ENCODE data around the gene CD3E.

CD3E gene

DNA sequence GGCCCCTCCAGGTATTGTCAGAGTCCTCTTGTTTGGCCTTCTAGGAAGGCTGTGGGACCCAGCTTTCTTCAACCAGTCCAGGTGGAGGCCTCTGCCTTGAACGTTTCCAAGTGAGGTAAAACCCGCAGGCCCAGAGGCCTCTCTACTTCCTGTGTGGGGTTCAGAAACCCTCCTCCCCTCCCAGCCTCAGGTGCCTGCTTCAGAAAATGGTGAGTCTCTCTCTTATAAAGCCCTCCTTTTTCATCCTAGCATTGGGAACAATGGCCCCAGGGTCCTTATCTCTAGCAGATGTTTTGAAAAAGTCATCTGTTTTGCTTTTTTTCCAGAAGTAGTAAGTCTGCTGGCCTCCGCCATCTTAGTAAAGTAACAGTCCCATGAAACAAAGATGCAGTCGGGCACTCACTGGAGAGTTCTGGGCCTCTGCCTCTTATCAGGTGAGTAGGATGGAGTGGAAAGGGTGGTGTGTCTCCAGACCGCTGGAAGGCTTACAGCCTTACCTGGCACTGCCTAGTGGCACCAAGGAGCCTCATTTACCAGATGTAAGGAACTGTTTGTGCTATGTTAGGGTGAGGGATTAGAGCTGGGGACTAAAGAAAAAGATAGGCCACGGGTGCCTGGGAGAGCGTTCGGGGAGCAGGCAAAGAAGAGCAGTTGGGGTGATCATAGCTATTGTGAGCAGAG is at the start of gene CD3E:
TSS of gene CD3E (plus strand) at position 163 of the 681 bp plus-strand sequence. CDS start at position 386, 223 bp downstream.
- no peak for DNase-seq

DNA sequence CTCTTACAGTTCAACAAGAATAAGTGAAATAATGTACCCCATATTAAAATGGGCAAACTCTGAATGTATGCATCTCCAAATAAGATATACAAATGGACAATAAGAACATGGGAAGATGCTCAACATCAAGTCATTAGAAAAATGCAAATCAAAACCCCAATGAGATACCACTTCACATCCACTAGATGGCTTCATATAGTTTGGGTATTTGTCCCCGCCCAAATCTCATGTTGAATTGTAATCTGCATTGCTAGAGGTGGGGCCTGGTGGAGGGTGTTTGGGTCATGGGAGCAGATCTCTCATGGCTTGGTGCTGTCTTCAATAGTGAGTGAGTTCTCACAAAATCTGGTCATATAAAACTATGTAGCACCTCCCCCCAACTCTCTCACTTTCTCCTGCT is 46.1 kb upstream of the CD3E start:
- DNase-seq: no peak

DNA sequence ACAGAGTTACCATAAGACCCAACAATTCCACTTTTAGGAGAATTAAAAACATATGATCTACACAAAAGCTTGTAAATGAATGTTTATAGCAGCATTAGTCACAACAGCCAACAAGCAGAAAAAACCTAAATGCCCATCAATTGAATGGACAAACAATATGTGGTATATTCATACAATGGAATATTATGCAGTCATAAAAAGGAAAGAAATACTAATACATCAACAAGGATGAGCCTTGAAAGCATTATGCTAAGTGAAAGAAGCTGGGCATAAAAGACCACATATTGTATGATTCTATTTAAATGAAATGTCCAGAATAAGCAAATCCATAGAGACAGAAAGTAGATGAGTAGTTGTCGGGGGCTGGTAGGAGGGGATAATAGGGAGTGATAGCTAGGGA is 45.4 kb upstream of the CD3E start:
- DNase-seq: no peak

DNA sequence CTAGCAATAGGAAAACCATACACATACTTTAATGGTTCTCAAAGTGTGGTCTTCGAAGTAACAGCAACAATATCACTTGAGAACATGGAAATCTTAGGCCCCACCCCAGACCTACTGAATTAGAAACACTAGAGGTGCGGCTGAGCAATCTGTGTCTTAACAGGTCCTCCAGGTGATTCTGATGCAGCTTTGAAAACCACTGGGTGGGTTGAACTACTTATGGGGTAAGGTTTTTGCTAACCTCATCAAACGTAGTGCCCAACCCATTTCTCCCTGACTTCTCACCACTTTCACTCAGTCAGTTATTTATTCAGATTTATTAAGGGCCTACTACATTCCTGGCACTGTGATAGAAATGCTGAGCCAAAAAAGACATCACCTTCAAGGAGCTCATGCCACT is 44.2 kb upstream of the CD3E start:
- no peak for DNase-seq

DNA sequence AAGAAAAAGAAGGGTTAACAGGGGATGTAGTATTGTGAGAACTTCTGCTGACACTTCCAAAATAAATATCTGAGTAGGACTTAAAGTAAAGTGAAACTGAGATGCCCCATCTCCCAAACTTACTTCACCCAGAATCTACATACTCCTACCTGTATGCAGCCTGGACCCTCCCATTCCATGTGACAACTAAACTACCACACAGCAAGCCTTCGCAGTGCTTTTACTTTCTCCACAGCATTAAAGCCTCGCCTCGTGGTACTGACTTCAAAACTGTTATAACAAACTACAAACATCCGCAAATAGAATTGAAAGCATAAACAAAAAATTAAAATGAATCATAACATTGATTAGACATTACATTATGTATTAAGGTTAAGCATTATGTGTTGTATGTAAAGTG is 41.4 kb upstream of the CD3E start:
- DNase-seq: no peak

DNA sequence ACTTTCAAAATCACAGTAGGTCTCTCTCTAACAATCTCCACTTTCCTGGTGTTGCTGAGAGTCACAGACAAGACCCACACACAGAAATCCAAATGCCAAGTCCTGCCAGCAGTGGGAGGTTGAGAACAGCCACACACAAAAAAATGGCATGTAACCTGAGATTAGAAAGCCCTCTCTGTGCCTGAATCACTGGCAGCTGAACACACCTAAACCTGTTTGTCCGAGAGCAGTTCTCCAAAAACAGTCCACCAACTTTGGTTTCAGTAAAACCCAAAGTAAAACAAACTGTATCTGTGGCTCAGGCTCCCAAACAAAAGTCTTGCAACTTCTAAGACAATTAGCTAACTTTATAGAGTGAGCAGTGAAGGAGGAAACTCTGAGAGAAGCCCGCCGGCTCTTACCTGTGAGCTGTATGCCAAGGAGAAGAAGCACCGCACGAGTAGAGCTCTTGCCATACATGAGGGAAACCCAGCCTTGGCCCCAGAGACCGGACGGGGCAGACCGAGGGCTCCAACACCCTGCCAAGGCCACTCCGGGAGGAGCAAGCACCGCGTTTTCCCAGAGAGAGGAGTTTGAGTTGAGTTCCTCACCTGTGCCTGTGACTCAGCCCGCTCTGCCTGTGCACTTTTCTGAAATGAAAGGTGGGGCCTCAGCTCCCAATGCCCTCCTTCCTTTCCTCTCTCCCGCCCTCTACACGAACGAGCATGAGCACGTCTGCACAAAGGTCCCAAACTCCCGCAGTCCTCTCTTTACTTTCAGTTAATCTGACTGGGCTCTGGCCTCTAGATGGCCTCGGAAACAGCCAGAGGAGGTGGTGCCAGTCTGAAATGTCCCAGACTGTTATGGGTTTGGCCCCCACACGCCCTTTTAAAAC is 40.6 kb upstream of the CD3E start, which contains the start of gene MPZL2:
TSS of gene MPZL2 (minus strand) at position 603 of the 874 bp plus-strand sequence. CDS start at position 459, 144 bp downstream.
- DNase-seq: peak; percentile 39

DNA sequence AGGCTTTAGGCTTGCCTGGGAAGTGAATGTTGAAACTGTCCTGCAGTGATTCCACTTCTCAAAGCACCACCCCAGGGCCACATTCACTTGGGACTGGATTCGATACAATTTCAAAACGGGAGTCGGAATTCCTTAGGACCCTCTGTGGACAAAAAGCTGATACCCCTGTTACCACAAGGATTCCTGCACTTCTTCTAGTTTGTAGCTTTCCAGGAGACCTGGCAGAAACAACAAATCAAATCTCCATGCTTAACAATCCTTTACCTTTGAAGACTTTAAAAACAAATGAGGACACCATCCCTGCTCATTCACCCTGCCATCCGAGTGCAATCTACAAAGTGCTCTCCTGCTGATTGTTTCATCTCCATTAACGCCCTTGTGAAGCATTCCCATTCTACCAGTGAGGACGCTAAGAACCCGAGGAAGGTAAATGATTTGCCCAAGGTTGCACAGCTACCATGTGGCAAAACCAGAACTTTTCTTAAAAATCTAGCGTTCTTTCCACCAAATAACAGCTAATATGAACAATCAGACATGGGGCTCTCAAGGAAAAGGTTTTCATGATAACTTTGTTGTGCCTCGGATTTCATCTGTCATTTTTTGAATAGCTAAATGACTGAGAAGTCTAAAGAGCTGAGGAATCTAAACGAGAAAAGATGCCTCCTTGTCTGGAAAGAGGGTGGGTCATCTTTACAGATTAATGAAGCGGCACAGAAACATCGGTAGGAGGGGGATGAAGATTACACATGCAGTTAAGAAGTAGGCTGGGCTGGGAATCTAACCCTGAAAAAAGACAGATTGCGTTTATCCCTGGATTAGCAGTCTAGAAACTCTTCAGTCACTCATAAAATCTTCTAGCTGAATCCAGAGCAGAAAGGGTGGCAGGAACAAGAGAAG is 39.7 kb upstream of the CD3E start:
- DNase-seq: no peak

DNA sequence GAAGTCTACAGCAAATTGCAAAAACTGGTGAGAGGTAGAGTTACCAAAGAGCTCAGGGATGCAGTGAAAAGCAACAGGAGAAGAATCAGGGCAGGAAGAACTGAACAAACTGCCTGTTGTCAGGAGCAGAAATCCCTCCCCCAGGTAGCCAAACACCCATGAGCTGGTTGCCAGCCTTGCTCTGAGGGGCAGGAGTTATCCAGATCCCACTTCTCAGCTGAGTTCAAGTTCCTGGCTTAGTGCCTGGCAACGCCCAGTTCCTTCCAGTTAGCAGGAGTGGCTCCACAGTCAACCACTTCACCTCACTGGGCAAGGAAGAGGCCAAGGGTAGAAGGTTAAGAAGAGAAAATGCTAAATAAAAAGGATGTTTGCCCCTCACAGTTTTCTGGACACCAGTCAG is 38.6 kb upstream of the CD3E start:
- no peak for DNase-seq

DNA sequence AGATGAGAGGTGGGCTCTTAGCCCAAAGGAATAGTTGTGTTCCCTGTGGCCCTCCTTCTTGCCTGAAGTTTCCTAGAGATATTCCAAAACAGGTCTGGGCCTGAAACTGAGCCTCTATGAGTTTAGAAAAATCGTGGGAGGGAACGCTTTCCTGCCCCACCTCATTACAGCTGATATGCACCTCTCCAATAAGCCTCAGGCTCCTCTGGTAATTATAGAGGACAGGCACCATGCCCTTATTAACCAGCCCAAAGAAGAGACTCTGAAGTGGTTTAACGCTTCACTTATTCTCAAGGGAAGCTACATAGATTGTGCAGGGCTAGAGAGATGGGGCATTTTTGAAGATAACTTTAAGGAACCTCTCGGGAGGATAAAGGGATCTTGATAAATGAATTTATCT is 37.0 kb upstream of the CD3E start:
- no peak for DNase-seq

DNA sequence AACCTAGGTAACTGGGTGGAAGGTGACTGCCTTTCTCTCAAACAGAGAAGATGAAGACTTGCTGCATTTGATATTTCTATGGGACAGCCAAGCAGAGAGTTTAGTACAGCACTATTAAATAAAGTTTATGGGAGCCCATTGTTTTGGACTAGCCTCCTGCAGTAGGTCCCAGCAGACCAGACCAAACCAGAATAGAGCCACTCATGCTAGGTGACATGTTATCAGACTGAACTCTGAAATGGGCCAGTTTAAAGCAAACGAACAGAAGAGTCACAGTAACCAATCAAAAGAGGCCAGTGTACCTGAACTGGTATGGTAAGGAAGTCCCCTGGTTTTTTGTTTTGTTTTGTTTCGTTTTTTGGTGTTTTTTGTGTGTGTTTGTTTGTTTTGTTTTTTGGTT is 32.5 kb upstream of the CD3E start:
- no peak for DNase-seq

DNA sequence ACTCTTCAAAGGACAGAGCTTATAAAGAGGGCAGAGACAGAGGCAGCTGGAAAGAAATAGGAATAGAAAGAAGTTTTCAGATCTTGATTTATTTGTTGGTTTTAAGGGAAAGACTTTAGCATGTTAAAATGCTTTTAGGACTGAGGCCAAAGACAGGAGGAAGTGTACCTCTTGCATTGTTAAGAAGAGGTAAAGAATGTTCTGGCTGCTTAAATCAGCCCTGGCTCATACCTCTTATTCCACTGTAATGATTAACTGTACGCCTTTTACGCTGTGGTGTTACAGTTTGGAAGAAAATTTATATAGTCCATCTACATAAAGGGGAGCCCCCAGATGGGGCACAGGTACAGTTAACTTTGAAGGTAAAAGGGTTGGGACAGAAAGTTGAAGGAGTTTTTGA is 30.3 kb upstream of the CD3E start:
- DNase-seq: no peak

DNA sequence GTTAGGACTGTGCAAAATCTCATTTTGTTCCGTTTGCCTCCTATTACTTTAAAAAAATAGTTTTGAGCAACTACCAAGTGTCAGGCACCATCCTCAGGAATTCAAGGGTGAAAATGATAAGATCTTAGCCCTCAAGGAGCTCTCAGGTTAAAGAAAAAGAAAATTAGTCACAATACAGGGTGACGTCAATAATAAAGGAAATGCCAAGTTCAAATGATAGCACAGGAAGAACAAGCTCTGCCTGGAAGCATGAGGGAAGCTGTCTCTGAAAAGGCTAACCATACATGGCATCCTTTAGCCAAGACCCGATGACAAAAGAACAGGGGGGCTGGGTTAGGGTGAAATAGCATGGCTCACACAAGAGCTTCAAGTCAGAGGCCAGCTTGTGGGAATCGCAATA is 29.4 kb upstream of the CD3E start:
- DNase-seq: no peak

DNA sequence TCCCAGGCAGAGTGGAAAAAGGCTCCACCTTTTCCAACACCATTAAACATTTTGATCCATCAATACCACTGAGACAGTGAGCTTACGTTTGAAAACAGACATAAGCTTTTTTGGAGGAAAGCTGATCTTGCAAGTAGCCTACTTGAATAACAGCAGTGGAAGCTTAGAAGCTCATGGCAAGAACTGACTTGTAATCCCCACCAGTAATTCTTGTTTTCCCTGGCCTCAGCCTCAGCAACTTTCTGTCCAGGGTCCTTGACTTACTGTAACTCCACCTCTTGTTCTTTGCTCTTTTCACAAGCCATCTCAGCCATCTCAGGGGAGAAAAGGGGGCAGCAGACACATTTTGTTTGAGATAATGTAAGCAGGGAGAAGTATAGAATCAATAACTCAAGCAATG is 28.1 kb upstream of the CD3E start:
- no peak for DNase-seq

DNA sequence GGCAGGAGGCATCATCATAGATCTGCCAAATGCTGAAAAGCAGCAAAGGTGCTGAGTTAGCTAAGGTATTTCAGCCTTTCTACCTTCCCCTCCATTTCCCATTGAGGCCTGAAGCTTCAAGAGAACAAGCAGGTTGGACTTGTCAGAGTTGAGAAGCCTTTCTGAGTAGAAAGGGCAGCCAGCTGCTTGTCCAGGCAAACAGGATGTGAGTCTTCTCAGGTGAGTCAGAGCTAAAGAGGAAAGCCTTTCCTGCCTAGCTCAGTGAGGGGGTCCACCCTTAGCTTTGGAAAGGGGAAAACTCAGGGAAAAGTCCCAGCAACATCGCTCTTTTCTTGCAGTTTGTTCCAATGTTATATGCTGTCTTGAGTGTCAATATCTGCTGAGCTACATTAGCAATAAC is 27.2 kb upstream of the CD3E start:
- DNase-seq: no peak

DNA sequence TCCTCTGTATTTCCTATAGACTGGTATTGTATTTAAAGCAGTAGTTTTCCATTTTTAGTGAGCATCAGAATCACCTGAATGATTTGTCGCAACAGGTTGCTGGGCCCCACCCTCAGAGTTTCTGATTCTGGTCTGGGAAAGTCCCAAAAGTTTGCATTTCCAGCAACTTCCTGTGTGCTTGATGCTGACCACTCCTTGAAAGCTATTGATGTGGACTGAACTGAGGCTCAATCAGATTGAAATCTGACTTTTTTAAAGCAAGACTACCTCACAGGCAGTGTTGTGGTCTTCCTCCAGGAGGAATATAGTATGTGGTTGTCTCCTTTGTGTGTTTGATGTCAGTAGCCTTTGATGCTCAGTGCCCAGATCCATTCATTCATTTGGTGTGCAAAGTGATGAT is 23.2 kb upstream of the CD3E start:
- DNase-seq: no peak

DNA sequence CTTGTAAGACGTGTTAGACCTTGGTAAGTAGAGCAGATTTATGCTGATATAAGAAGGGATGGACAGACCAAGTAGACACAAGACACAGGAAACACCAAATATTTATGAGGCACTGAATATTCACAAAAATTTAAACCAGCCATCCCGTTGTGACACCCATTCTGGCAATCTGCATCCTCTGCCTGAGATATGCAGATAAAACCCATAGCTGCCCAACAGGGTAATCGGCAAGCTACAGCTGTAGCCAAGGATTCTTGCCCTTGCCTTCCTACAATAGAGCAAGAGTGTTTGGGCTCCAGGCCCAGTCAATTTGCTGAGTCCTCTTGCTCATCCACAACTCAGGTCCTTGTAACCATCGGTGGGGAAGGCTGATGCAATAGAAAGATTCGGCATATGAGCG is 21.9 kb upstream of the CD3E start:
- DNase-seq: no peak

DNA sequence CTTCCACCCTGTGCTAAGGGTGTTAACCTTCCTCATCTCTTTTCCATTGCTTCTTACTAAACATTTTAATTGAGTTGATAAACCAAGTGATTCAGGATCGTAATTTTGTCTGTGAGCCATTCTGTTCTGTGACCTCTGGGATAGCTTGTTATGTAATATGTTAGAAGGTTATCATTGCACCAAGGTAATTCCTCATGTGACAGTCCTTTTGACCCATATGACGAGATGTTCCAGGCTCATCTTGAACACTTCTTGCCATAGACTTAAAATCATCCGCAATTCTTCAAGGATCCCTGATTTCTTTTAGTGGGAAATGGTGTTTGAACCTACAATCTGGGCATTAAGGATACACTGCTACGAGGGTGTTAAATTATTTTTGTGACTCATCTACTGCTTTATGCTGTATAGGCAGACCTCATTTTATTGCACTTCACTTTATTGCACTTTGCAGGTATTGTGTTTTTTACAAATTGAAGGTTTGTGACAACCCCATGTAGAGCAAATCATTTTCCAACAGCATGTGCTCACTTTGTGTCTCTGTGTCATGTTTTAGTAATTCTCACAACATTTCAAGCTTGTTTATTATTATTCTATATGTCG is 21.4 kb upstream of the CD3E start:
- DNase-seq: no peak

DNA sequence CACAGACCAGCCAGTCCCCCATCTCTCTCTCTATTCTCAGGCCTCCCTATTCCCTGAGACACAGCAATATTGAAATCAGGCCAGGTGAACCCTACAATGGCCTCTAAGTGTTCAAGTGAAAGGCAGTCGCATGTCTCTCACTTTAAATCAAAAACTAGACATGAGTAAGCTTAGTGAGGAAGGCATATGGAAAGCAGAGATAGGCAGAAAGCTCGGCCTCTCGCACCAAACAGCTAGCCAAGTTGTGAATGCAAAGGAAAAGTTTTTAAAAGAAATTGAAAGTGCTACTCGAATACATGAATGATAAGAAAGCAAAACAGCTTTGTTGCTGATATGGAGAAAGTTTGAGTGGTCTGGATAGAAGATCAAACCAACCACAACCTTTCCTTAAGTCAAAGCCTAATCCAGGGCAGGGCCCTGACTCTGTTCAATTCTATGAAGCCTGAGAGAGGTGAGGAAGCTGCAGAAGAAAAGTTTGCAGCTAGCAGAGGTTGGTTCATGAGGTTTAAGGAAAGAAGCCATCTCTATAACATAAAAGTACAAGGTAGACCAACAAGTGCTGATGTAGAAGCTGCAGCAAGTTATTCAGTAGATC is 20.7 kb upstream of the CD3E start:
- no peak for DNase-seq

DNA sequence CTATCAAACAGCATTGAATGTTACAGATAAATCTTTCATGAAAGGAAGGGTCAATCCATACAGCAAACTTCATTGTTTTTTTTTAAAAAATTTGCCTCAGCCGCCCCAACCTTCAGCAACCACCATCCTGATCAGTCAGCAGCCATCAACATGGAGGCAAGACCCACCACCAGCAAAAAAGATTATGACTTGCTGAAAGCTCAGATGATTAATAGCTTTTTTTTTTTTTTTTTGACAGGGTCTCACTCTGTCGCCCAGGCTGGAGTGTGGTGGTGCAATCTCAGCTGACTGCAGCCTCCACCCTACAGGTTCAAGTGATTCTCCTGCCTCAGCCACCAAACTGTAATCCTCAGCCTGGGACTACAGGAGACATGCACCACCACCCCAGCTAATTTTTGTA is 18.0 kb upstream of the CD3E start:
- DNase-seq: no peak

DNA sequence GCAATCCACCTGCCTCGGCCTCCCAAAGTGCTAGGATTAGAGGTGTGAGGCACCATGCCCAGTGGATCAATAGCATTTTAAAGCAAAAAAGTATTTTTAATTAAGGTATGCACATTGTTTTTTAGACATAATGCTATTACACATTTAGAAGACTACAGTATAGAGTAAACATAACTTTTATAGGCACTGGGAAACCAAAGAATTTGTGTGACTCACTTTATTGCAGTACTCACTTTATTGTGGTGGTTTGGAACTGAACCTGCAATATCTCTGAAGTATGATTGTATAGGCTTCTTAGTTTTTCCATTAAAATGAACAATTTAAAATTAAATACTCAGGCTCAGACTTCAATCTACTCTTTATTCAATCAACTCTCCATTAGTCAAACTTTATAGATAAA is 17.5 kb upstream of the CD3E start:
- DNase-seq: no peak

DNA sequence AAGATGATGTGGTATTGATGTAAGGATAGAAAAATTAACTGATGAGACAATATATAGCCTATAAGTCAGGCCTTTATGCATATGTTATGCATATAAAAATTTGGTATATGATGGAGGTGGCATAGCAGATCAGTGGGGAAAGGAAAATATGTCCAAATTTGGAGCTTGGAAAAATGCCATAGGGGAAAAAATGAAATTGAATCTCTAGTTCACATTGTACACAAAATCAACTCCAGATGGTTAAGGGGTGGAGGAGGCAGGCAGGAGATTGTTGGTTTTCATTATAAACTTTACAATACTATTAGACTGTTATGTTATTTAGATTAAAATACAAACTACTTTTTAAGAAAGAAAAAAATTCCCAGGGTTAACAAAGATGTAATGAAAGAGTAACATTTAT is 15.1 kb upstream of the CD3E start:
- no peak for DNase-seq

DNA sequence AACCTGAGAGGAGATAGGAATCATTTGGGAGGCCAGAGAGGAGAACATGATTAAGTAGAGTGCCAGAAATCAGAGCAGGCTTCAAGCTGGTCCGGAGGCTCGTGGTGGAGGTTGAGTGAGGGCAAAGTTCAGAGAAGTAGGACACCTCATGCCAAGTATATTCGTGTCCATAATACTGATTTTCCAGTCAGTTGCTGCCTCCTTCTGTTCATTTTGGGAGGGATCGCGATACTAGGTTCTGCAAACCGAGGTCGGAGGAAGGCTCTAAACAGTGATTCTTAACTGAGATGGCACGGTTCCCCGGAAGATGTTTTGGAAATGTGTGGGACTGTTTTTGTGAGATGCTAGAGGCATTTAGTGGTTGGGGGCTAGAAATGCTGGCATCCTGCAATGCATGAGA is 13.6 kb upstream of the CD3E start:
- no peak for DNase-seq

Measured in NCI-H146 (cell line).